Neural cell (in vitro differentiated cells): Measurements from ENCODE around the gene HEXD. TPM values are rescaled to one million over a fixed set of nuclear protein-coding genes. Genes with fewer than 3 reads are reported as not detected.

Experiments used
- H2AFZ ChIP-seq: fragments of 200-600, 300-800 bp; sonication (generic), shearing (Covaris generic); 2 replicates; pipeline ENCODE4 v1.6.0; 2014; ENCODE audit warnings: low read depth, mild to moderate bottlenecking, antibody characterized with exemption, low read length, moderate library complexity
- H3F3A ChIP-seq: fragments of 200-600 bp; shearing (Covaris generic); 2 replicates; pipeline ENCODE4 v1.6.1; 2016; ENCODE audit warnings: mild to moderate bottlenecking, moderate library complexity, mixed read lengths, antibody characterized with exemption, low read length; ENCODE audit not compliant: insufficient read depth, poor library complexity, severe bottlenecking
- H3K27ac ChIP-seq: fragments of 200-600, 300-800 bp; sonication (generic), shearing (Covaris generic); 2 replicates; pipeline ENCODE4 v1.5.1; 2014; ENCODE audit warnings: mild to moderate bottlenecking, low read length, moderate library complexity
- H3K27me3 ChIP-seq: fragments of 300-800, 200-600 bp; sonication (generic), shearing (Covaris generic); 2 replicates; pipeline ENCODE4 v1.6.0; 2014; ENCODE audit warnings: mild to moderate bottlenecking, low read depth, low read length, moderate library complexity; ENCODE audit not compliant: insufficient read depth
- H3K36me3 ChIP-seq: fragments of 300-800, 200-600 bp; sonication (generic), shearing (Covaris generic); 2 replicates; pipeline ENCODE4 v1.5.1; 2014; ENCODE audit warnings: mild to moderate bottlenecking, antibody characterized with exemption, low read length, moderate library complexity; ENCODE audit not compliant: insufficient read depth
- H3K4me2 ChIP-seq: fragments of 300-800, 200-600 bp; sonication (generic), shearing (Covaris generic); 2 replicates; pipeline ENCODE4 v1.6.0; 2014; ENCODE audit warnings: mild to moderate bottlenecking, low read length
- H3K4me3 ChIP-seq: fragments of 300-800, 200-600 bp; sonication (generic), shearing (Covaris generic); 2 replicates; pipeline ENCODE4 v1.5.1; 2014; ENCODE audit warnings: mild to moderate bottlenecking, low read length, moderate library complexity
- H3K79me2 ChIP-seq: fragments of 200-600 bp; shearing (Covaris generic); replicated peaks from 2 replicates; pipeline ENCODE4 v1.6.0; 2014; ENCODE audit warnings: mild to moderate bottlenecking, low read length, moderate library complexity; ENCODE audit not compliant: insufficient read depth
- H3K9ac ChIP-seq: fragments of 300-800, 200-600 bp; sonication (generic), shearing (Covaris generic); 2 replicates; pipeline ENCODE4 v1.6.1; 2016; ENCODE audit warnings: mild to moderate bottlenecking, low read length, mixed read lengths
- H3K9me2 ChIP-seq: fragments of 200-600 bp; shearing (Covaris generic); 2 replicates; pipeline ENCODE4 v1.6.1; 2016; ENCODE audit warnings: mild to moderate bottlenecking, low read length, mixed read lengths; ENCODE audit not compliant: insufficient read depth
- H3K9me3 ChIP-seq: fragments of 200-600, 300-800 bp; sonication (generic), shearing (Covaris generic); 2 replicates; pipeline ENCODE4 v1.6.1; 2016; ENCODE audit warnings: mild to moderate bottlenecking, mixed run types, low read length, moderate library complexity, mixed read lengths
- H4K20me1 ChIP-seq: fragments of 200-600 bp; shearing (Covaris generic); 2 replicates; pipeline ENCODE4 v1.6.1; 2016; ENCODE audit warnings: mild to moderate bottlenecking, mixed run types; ENCODE audit not compliant: insufficient read depth
- EP300 ChIP-seq: fragments of 450-650 bp; conservative IDR thresholded peaks from 2 replicates; pipeline ENCODE4 v1.6.1; 2014; ENCODE audit warnings: antibody characterized with exemption, mild to moderate bottlenecking, moderate library complexity; ENCODE audit not compliant: poor library complexity, severe bottlenecking
- EZH2 ChIP-seq: fragments of 200-600, 300-800 bp; shearing (Covaris generic), sonication (generic); IDR thresholded peaks from 2 replicates; pipeline ENCODE4 v1.6.1; 2014; ENCODE audit warnings: antibody characterized with exemption, low read length, borderline replicate concordance, mild to moderate bottlenecking; ENCODE audit not compliant: insufficient read depth, poor library complexity, severe bottlenecking
- MXI1 ChIP-seq: fragments of 450-650 bp; conservative IDR thresholded peaks from 2 replicates; pipeline ENCODE4 v1.6.1; 2014; ENCODE audit warnings: antibody characterized with exemption, mild to moderate bottlenecking; ENCODE audit not compliant: poor library complexity, severe bottlenecking
- POLR2AphosphoS5 ChIP-seq: IDR thresholded peaks from 2 replicates; pipeline ENCODE4 v1.6.1; 2012
- RAD21 ChIP-seq: fragments of 450-650 bp; conservative IDR thresholded peaks from 2 replicates; pipeline ENCODE4 v1.6.1; 2014; ENCODE audit warnings: antibody characterized with exemption, mild to moderate bottlenecking, moderate library complexity
- SMC3 ChIP-seq: fragments of 450-650 bp; conservative IDR thresholded peaks from 2 replicates; pipeline ENCODE4 v1.6.1; 2014; ENCODE audit warnings: antibody characterized with exemption, mild to moderate bottlenecking, moderate library complexity; ENCODE audit not compliant: poor library complexity
- TAF1 ChIP-seq: IDR thresholded peaks from 2 replicates; pipeline ENCODE4 v1.6.1; 2012; ENCODE audit warnings: low read depth
- polyA plus RNA-seq: library from polyadenylated mRNA; depleted of rRNA; stranded (reverse); fragments of >200 nt; gene quantifications from 2 replicates; pipeline ENCODE4 v1.2.3, GENCODE V29; 2014
- TF ChIP-seq, protein P1 (sequence below): fragments of 450-650 bp; IDR thresholded peaks from 2 replicates; pipeline ENCODE4 v1.5.1; 2014; ENCODE audit warnings: antibody characterized with exemption, mild to moderate bottlenecking, moderate library complexity; ENCODE audit not compliant: poor library complexity, severe bottlenecking
- TF ChIP-seq, protein P2 (sequence below): IDR thresholded peaks from 2 replicates; pipeline ENCODE4 v1.6.1; 2012; ENCODE audit warnings: borderline replicate concordance

Gene HEXD
- polyA plus RNA-seq, 1 donor from 2014 or later, result 72.8 TPM

DNA sequence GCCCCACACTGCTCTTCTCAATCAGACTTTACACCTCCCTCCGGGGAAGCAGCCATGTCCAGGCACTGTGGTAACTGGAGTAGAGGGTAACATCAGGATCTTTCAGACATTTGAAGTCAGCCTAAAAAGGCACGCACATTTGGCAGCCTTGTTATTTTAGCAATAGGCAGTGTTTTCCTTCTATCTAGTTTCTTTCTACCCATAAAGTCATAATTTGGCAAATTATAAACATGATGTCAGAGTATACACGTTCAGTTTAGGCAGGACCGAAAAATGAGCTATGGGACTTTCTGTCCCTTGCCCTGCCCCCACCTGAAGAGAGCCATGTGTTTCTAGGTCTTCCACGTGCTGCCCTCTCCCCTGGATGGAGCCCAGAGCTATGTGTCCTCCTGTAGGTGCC lies 61.5 kb downstream of the HEXD start:
- no peak overlapping the region for H3K9ac ChIP-seq

DNA sequence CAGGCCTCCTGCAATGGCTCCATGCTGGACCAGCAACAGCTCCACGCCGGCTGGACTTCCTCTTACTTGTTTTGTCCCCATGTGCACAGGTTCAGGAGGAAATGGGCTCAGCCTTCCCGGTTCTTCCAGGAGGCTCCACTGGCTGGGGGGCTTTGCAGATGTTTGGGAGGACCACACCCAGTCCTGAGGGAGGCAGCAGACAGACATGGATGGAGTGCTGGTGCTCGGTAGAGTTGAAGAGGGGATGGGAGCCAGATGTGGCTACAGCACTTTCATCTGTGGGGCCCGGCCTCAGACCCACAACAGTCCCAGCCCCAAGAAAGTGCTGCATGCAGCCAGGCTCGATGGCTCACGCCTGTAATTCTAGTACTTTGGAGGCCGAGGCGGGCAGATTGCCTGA lies 62.2 kb downstream of the HEXD start:
- TF ChIP-seq, protein P1, sequence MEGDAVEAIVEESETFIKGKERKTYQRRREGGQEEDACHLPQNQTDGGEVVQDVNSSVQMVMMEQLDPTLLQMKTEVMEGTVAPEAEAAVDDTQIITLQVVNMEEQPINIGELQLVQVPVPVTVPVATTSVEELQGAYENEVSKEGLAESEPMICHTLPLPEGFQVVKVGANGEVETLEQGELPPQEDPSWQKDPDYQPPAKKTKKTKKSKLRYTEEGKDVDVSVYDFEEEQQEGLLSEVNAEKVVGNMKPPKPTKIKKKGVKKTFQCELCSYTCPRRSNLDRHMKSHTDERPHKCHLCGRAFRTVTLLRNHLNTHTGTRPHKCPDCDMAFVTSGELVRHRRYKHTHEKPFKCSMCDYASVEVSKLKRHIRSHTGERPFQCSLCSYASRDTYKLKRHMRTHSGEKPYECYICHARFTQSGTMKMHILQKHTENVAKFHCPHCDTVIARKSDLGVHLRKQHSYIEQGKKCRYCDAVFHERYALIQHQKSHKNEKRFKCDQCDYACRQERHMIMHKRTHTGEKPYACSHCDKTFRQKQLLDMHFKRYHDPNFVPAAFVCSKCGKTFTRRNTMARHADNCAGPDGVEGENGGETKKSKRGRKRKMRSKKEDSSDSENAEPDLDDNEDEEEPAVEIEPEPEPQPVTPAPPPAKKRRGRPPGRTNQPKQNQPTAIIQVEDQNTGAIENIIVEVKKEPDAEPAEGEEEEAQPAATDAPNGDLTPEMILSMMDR, result no peak
- no peak for TF ChIP-seq POLR2AphosphoS5
- TF ChIP-seq SMC3, result no peak
- no peak for TF ChIP-seq TAF1
- TF ChIP-seq, protein P2, sequence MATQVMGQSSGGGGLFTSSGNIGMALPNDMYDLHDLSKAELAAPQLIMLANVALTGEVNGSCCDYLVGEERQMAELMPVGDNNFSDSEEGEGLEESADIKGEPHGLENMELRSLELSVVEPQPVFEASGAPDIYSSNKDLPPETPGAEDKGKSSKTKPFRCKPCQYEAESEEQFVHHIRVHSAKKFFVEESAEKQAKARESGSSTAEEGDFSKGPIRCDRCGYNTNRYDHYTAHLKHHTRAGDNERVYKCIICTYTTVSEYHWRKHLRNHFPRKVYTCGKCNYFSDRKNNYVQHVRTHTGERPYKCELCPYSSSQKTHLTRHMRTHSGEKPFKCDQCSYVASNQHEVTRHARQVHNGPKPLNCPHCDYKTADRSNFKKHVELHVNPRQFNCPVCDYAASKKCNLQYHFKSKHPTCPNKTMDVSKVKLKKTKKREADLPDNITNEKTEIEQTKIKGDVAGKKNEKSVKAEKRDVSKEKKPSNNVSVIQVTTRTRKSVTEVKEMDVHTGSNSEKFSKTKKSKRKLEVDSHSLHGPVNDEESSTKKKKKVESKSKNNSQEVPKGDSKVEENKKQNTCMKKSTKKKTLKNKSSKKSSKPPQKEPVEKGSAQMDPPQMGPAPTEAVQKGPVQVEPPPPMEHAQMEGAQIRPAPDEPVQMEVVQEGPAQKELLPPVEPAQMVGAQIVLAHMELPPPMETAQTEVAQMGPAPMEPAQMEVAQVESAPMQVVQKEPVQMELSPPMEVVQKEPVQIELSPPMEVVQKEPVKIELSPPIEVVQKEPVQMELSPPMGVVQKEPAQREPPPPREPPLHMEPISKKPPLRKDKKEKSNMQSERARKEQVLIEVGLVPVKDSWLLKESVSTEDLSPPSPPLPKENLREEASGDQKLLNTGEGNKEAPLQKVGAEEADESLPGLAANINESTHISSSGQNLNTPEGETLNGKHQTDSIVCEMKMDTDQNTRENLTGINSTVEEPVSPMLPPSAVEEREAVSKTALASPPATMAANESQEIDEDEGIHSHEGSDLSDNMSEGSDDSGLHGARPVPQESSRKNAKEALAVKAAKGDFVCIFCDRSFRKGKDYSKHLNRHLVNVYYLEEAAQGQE, result no peak
- no peak for TF ChIP-seq RAD21
- TF ChIP-seq EZH2, result no peak
- no peak for TF ChIP-seq EP300
- H4K20me1 ChIP-seq, result no peaks in the 10 kb centered on the region
- no peaks in the 10 kb centered on the region for H3K79me2 ChIP-seq
- H3F3A ChIP-seq, result no peaks in the 10 kb centered on the region
- H3K4me3 ChIP-seq, result no peak overlapping the region
- H3K36me3 ChIP-seq, result peaks cover 5% of the 10 kb centered on the region
- no peak overlapping the region for H3K27ac ChIP-seq
- no peaks in the 10 kb centered on the region for H3K9me2 ChIP-seq
- H3K4me2 ChIP-seq, result no peak overlapping the region
- no peaks in the 10 kb centered on the region for H3K9me3 ChIP-seq
- H2AFZ ChIP-seq, result no peak overlapping the region
- no peaks in the 10 kb centered on the region for H3K27me3 ChIP-seq
- H3K9ac ChIP-seq, result no peak overlapping the region

More for the DNA sequence above, 61.5 kb downstream of the HEXD start:
- Histone ChIP-seq H3K9me2 (no peaks in the 10 kb centered on the region), H3K27ac (no peak overlapping the region), H3K36me3 (peaks cover 5% of the 10 kb centered on the region), H3K4me2 (no peak overlapping the region), H3K4me3 (no peak overlapping the region), H4K20me1 (no peaks in the 10 kb centered on the region), H3F3A (no peaks in the 10 kb centered on the region), H3K27me3 (no peaks in the 10 kb centered on the region), H3K79me2 (no peaks in the 10 kb centered on the region), H2AFZ (no peak overlapping the region), H3K9me3 (no peaks in the 10 kb centered on the region)
- no peak for TF ChIP-seq RAD21
- TF ChIP-seq, protein P2, result no peak
- TF ChIP-seq SMC3, result no peak
- TF ChIP-seq EZH2, result no peak
- no peak for TF ChIP-seq EP300
- TF ChIP-seq, protein P1, result no peak
- no peak for TF ChIP-seq TAF1
- TF ChIP-seq MXI1, result no peak
- TF ChIP-seq POLR2AphosphoS5, result no peak
